Lower leg skin (tissue), 4 donors: ENCODE results near the gene CYYR1. TPM values are rescaled to one million over a fixed set of nuclear protein-coding genes. Genes with fewer than 3 reads are reported as not detected.

ENCODE experiments used
- DNase-seq, 2 donors: peaks; one replicate each; pipeline ENCODE4 v3.0.0-alpha.2; 2019; ENCODE audit warnings: low spot score in 2 of 2
- H3K4me3 ChIP-seq: fragments of 200-600 bp; sonication (generic); 2 replicates; pipeline ENCODE4 v1.5.1; 2017; ENCODE audit warnings: mild to moderate bottlenecking, low read depth; ENCODE audit not compliant: poor library complexity, severe bottlenecking
- POLR2A ChIP-seq, 2 donors: fragments of 450-650 bp; IDR thresholded peaks; one replicate each; pipeline ENCODE4 v1.6.1; 2016 to 2017; ENCODE audit warnings: antibody characterized with exemption in 2 of 2, mild to moderate bottlenecking in 1 of 2, moderate library complexity in 1 of 2
- WGBS, 2 donors: methylation state at CpG; one replicate each; pipeline ENCODE4 v1.1.5; 2018; 5-methylcytosine and 5-hydroxymethylcytosine counted together
- intact Hi-C: fragments of 100-400 bp; cut with DNase I; formaldehyde crosslinking; loops from one replicate; pipeline ENCODE4 v1.15.0; 2023; ENCODE audit warnings: low total_unique reads
- total RNA-seq, 4 donors: library from RNA; depleted of rRNA; stranded (reverse); fragments of >200 nt; gene quantifications; one replicate each; pipeline ENCODE4 v1.1.0, GENCODE V29; 2016
- TF ChIP-seq, protein P1 (sequence below), 3 donors: fragments of 450-650 bp; IDR thresholded peaks; one replicate each; pipeline ENCODE4 v1.5.1; 2016; ENCODE audit warnings: antibody characterized with exemption in 3 of 3, mild to moderate bottlenecking in 3 of 3, moderate library complexity in 2 of 3

CYYR1 gene
- total RNA-seq, 4 donors from 2014 or later = 9.0 to 16.4 (median 12.5) TPM

GRCh38 chr21:26519142-26519541 lies 53.9 kb downstream of the CYYR1 start:
- no peak for DNase-seq
- whole genome bisulfite sequencing, 2 donors = 87 to 90% methylated on average over 1 of the region's 1 CpG
- H3K4me3 ChIP-seq = no peak overlapping the region
- intact Hi-C loops = no loop called here
- no peak for TF ChIP-seq POLR2A (IDR thresholded peaks at IDR 0.05)
- TF ChIP-seq, protein P1, sequence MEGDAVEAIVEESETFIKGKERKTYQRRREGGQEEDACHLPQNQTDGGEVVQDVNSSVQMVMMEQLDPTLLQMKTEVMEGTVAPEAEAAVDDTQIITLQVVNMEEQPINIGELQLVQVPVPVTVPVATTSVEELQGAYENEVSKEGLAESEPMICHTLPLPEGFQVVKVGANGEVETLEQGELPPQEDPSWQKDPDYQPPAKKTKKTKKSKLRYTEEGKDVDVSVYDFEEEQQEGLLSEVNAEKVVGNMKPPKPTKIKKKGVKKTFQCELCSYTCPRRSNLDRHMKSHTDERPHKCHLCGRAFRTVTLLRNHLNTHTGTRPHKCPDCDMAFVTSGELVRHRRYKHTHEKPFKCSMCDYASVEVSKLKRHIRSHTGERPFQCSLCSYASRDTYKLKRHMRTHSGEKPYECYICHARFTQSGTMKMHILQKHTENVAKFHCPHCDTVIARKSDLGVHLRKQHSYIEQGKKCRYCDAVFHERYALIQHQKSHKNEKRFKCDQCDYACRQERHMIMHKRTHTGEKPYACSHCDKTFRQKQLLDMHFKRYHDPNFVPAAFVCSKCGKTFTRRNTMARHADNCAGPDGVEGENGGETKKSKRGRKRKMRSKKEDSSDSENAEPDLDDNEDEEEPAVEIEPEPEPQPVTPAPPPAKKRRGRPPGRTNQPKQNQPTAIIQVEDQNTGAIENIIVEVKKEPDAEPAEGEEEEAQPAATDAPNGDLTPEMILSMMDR (IDR thresholded peaks at IDR 0.05) = no peak

GRCh38 chr21:26515257-26515656 lies 57.8 kb downstream of the CYYR1 start:
- no peak for TF ChIP-seq POLR2A (IDR thresholded peaks at IDR 0.05)
- TF ChIP-seq, protein P1 (IDR thresholded peaks at IDR 0.05) = no peak
- H3K4me3 ChIP-seq = no peak overlapping the region
- intact Hi-C loops = no loop called here
- DNase-seq = no peak
- WGBS, 2 donors = 25 to 40% methylated on average over 3 of the region's 3 CpGs

DNA sequence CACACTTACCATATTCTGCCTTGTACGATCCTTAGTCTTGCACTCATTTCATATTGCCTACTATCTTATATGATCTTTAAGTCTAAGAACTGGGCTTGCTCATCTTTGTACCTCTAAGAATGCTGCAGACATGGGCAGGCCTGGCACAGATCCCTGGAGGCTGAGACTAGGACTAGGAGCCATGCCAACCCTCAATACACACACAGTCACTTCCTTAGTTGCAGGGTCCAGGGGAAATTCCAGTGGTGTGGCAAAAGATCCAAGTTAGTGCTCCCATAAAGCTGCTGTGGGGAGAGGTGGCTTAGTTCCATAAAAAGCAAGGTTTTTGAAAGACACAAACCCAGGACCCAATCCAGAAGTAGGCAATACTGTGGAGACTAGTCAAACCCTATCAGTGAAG lies 59.9 kb downstream of the CYYR1 start:
- intact Hi-C loops = no loop called here
- 59 to 67% methylated on average over 1 of the region's 1 CpG for WGBS, 2 donors
- TF ChIP-seq, protein P1 (IDR thresholded peaks at IDR 0.05) = no peak
- TF ChIP-seq POLR2A (IDR thresholded peaks at IDR 0.05) = no peak
- H3K4me3 ChIP-seq = no peak overlapping the region
- DNase-seq = no peak

- DNase-seq = no peak
- 76% methylated on average over 5 of the region's 5 CpGs for WGBS, 2 donors
- H3K4me3 ChIP-seq = no peak overlapping the region
- intact Hi-C loops = no loop called here
- TF ChIP-seq, protein P1 (IDR thresholded peaks at IDR 0.05) = no peak
- no peak for TF ChIP-seq POLR2A (IDR thresholded peaks at IDR 0.05)
Measured at GRCh38 chr21:26512664-26513063, 60.4 kb downstream of the CYYR1 start.

DNA sequence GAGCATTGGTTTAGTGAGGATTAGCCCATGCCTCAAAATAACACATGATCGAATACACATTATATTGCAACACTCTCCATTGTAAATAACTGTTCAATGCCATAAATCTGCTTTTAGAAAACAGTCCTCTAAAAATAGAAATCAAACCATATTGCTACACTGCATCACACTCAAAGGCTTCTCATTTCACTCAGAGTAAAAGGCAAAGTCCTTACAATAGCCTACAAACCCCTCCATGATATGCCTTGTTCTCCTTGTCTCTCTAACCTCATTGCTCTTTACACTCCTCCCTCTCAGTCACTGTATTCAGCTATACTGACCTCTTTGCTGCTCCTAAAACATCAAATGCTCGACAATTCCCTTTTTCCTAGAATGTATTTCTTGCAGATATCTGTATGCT lies 64.2 kb downstream of the CYYR1 start:
- no peak for DNase-seq
- intact Hi-C loops = no loop called here
- WGBS, 2 donors = 79 to 87% methylated on average over 2 of the region's 2 CpGs
- H3K4me3 ChIP-seq = no peak overlapping the region
- no peak for TF ChIP-seq POLR2A (IDR thresholded peaks at IDR 0.05)
- TF ChIP-seq, protein P1 (IDR thresholded peaks at IDR 0.05) = no peak

DNA sequence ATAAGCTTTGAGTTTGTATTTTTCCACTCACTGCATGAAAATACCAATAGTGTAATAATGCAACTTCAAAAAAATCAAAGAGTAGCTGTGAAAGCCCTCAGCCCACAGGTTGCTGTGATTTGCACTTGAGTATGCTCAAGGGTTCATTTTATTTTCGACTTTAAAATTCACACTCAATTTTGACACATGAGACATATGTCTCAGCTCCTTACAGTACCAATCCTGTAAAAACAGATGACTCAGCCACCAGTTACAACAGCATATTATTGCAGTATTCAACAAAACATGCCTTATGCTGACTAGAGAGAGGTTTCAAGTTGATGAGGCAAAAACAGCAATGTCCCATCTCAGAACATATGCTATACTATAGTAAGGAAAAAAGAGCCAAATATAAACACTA lies 66.1 kb downstream of the CYYR1 start:
- H3K4me3 ChIP-seq = no peak overlapping the region
- no peak for TF ChIP-seq POLR2A (IDR thresholded peaks at IDR 0.05)
- TF ChIP-seq, protein P1 (IDR thresholded peaks at IDR 0.05) = no peak
- intact Hi-C loops = no loop called here
- WGBS, 2 donors = 21 to 24% methylated on average over 1 of the region's 1 CpG
- no peak for DNase-seq
